Spinal cord (tissue), 10 donors: Measurements from ENCODE around the gene FUT2. TPM values are rescaled to one million over a fixed set of nuclear protein-coding genes. Genes with fewer than 3 reads are reported as not detected.
"Not testable (repeated sequence)": the region's sequence is repeated elsewhere in the genome, so short reads cannot be mapped to it uniquely, and the experiment has no call there.

Experiments
- DNase-seq, 6 donors: peaks; one replicate each; pipeline versions ENCODE4 v3.0.0 to v3.0.0-alpha.2; 2013 to 2015; ENCODE audit warnings: low spot score in 6 of 6, low read depth in 4 of 6
- H3K27ac ChIP-seq: one replicate; pipeline ENCODE4 v1.5.1; 2013; ENCODE audit warnings: low read depth, low read length, control low read depth
- H3K27me3 ChIP-seq: one replicate; pipeline ENCODE4 v1.6.1; 2013; ENCODE audit warnings: low read length; ENCODE audit not compliant: control insufficient read depth, insufficient read depth
- H3K36me3 ChIP-seq: one replicate; pipeline ENCODE4 v1.6.1; 2013; ENCODE audit warnings: low read length; ENCODE audit not compliant: control insufficient read depth, insufficient read depth
- H3K4me1 ChIP-seq: one replicate; pipeline ENCODE4 v1.6.1; 2013; ENCODE audit warnings: low read length; ENCODE audit not compliant: control insufficient read depth, insufficient read depth
- H3K4me3 ChIP-seq: one replicate; pipeline ENCODE4 v1.5.1; 2013; ENCODE audit warnings: low read depth, low read length, control low read depth
- H3K9me3 ChIP-seq: one replicate; pipeline ENCODE4 v1.6.1; 2013; ENCODE audit warnings: low read length; ENCODE audit not compliant: control insufficient read depth, insufficient read depth
- WGBS: methylation state at CpG from one replicate; pipeline ENCODE4 v1.1.5; 2013; ENCODE audit warnings: missing lambda C conversion rate; ENCODE audit not compliant: insufficient coverage; 5-methylcytosine and 5-hydroxymethylcytosine counted together
- polyA plus RNA-seq, 2 donors: library from polyadenylated mRNA; unstranded; fragments of 120-200 nt; gene quantifications; one replicate each; pipeline ENCODE4 v1.2.1, GENCODE V29; 2013; ENCODE audit not compliant: insufficient read length in 2 of 2
- total RNA-seq, 2 donors: library from RNA; depleted of rRNA in 1 of 2; stranded (reverse); fragments of 120-200 nt in 1 of 2; fragments of >200 nt in 1 of 2; gene quantifications; one replicate each; pipeline versions ENCODE4 v1.2.3 to v1.2.4, GENCODE V29; 2013 to 2014
- donor health status: healthy.

FUT2 gene
- total and polyA plus RNA-seq, 4 donors: 2.1 to 6.7 TPM; not detected in 2

GRCh38 chr19:48676887-48677286 is 18.9 kb upstream of the FUT2 start:
- Histone ChIP-seq H3K4me1 (peaks cover 32% of the 10 kb centered on the region), H3K27ac (no peak overlapping the region), H3K27me3 (peaks cover 5% of the 10 kb centered on the region), H3K9me3 (no peaks in the 10 kb centered on the region), H3K4me3 (no peak overlapping the region), H3K36me3 (peaks cover 7% of the 10 kb centered on the region)
- WGBS: 94% methylated on average over 13 of the region's 13 CpGs
- no peak for DNase-seq

DNA sequence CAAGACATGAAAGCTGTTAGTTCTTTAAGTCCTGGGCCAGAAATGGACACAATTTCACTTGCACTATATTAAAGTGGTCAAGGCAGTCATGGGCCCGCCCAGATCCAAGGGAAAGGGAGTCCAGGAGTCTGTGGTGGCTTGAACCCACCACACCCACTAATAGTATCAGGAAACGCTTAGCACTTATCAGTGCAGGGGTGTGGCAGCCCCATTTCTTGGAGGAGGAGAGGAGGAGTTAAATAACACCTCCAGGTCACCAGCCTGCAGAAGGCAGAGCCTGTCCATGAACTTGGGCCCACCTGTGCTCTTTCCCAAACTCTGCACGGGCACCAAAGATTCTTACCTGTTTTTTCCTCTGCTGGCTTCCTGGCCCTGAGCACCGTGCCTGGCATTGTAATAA is 17.6 kb upstream of the FUT2 start:
- H3K4me1 ChIP-seq: peaks cover 27% of the 10 kb centered on the region
- WGBS: no CpG with 5 or more reads among the region's 4 CpGs
- no peak for DNase-seq
- H3K27me3 ChIP-seq: peaks cover 5% of the 10 kb centered on the region
- H3K36me3 ChIP-seq: peaks cover 7% of the 10 kb centered on the region
- no peak overlapping the region for H3K4me3 ChIP-seq
- no peaks in the 10 kb centered on the region for H3K9me3 ChIP-seq
- no peak overlapping the region for H3K27ac ChIP-seq

DNA sequence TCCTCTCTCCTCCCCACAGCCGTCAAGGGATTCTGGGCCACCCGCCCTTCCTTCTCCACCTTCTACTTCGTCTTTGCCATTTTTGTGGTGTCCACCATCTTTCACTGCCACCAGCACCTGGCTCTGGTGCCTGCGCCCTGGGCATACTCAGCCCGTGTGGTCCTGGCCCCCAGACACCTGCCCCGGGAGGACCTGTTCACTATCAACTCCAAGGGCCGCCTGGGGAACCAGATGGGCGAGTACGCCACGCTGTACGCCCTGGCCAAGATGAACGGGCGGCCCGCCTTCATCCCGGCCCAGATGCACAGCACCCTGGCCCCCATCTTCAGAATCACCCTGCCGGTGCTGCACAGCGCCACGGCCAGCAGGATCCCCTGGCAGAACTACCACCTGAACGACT is 15.8 kb upstream of the FUT2 start:
- H3K9me3 ChIP-seq, H3K27me3 ChIP-seq, H3K36me3 ChIP-seq, H3K27ac ChIP-seq, H3K4me3 ChIP-seq, DNase-seq: not testable (repeated sequence)
- 92% methylated on average over 6 of the region's 19 CpGs for WGBS
- peaks cover 27% of the 10 kb centered on the region for H3K4me1 ChIP-seq

GRCh38 chr19:48680436-48681126 is 15.2 kb upstream of the FUT2 start:
- Histone ChIP-seq H3K4me3 (no peak overlapping the region), H3K4me1 (peaks cover 26% of the 10 kb centered on the region), H3K36me3 (peaks cover 7% of the 10 kb centered on the region), H3K27ac (no peak overlapping the region), H3K27me3 (no peaks in the 10 kb centered on the region), H3K9me3 (no peaks in the 10 kb centered on the region)
- no peak for DNase-seq
- 94% methylated on average over 45 of the region's 45 CpGs for WGBS

DNA sequence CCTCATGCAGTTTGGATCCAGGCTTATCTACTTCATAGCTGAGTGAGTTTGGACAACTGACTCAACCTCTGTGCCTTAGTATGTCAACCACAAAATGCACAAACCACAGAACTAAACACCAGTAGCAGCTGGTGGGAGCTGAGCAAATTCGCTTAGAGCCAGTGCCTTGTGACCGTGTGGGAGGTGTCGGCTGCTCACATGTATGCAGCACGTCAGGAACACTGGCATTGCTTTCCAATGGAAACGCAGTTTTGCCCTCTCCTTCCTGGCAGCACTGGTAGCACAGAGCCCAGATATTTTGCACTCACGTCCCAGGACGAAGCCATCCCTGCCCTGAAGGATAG is 14.7 kb upstream of the FUT2 start:
- no peak overlapping the region for H3K27ac ChIP-seq

GRCh38 chr19:48683349-48683748 is 12.4 kb upstream of the FUT2 start:
- 13% methylated on average over 11 of the region's 11 CpGs for WGBS
- Histone ChIP-seq H3K27ac (peak overlapping the region; percentile 58), H3K9me3 (no peaks in the 10 kb centered on the region), H3K36me3 (peaks cover 7% of the 10 kb centered on the region), H3K4me3 (peak overlapping the region; percentile 3), H3K27me3 (no peaks in the 10 kb centered on the region), H3K4me1 (peaks cover 25% of the 10 kb centered on the region)
- peak; percentile 63 to 94 (median 74) for DNase-seq

More for the DNA sequence above, 14.7 kb upstream of the FUT2 start:
- Histone ChIP-seq H3K27me3 (no peaks in the 10 kb centered on the region), H3K9me3 (no peaks in the 10 kb centered on the region), H3K4me1 (peaks cover 25% of the 10 kb centered on the region), H3K4me3 (no peak overlapping the region), H3K36me3 (peaks cover 7% of the 10 kb centered on the region)
- no peak for DNase-seq
- 87% methylated on average over 7 of the region's 7 CpGs for WGBS

GRCh38 chr19:48685583-48685982 is 10.2 kb upstream of the FUT2 start:
- H3K9me3 ChIP-seq: no peaks in the 10 kb centered on the region
- DNase-seq: no peak
- H3K4me1 ChIP-seq: peaks cover 25% of the 10 kb centered on the region
- H3K27me3 ChIP-seq: no peaks in the 10 kb centered on the region
- no peak overlapping the region for H3K4me3 ChIP-seq
- WGBS: 88% methylated on average over 4 of the region's 9 CpGs
- peaks cover 3% of the 10 kb centered on the region for H3K36me3 ChIP-seq
- H3K27ac ChIP-seq: peak overlapping the region; percentile 33

DNA sequence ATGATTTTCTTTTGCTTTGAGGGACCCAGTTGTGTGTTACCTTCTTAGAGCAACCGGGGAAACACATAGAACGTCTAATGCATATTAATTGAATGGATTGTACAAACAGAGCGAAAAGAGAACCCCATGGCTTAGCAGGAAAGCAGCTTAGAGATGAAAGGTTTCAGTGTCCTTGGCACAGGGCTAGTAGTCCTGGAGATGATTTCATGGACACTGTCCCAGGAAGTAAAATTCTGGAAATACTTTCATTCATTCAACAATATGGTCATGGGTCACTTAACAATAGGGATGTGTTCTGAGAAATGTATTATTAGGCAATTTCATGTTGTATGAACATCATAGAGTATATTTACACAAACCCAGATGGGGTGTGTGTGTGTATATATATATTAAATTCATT is 9.7 kb upstream of the FUT2 start:
- 40% methylated on average over 2 of the region's 3 CpGs for WGBS
- H3K9me3 ChIP-seq: no peaks in the 10 kb centered on the region
- H3K27ac ChIP-seq: peak overlapping the region; percentile 33

GRCh38 chr19:48686637-48687036 is 9.1 kb upstream of the FUT2 start:
- H3K4me3 ChIP-seq, H3K36me3 ChIP-seq, DNase-seq, H3K9me3 ChIP-seq, H3K27ac ChIP-seq, H3K27me3 ChIP-seq: not testable (repeated sequence)
- 93% methylated on average over 6 of the region's 7 CpGs for WGBS
- H3K4me1 ChIP-seq: peaks cover 25% of the 10 kb centered on the region

More for the DNA sequence above, 9.7 kb upstream of the FUT2 start:
- Histone ChIP-seq H3K36me3 (no peaks in the 10 kb centered on the region), H3K4me1 (peaks cover 25% of the 10 kb centered on the region), H3K4me3 (no peak overlapping the region), H3K27me3 (no peaks in the 10 kb centered on the region)
- DNase-seq: peak in 2 of 6 donors; percentile 44 to 57

DNA sequence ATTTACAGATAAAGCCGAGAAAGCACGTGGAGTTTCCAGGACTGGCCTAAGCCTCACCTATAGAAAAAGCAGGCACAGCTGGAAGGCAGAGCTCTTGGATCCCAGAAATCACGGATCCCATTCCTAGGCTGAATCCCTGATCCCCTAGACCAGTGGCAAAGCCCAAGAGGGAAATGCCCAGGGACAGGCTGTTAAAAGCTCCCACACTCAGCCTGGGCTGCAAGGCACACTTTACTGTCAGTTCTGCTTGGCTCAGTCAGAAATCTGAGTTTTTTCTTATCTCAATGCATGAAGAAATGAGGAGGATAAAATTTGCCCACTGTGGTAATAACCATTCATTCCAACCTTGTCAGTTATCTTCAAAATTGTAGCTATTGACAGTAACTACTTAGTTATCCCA is 8.0 kb upstream of the FUT2 start:
- Histone ChIP-seq H3K9me3 (no peaks in the 10 kb centered on the region), H3K4me1 (peaks cover 25% of the 10 kb centered on the region), H3K27me3 (no peaks in the 10 kb centered on the region), H3K4me3 (no peak overlapping the region), H3K27ac (no peak overlapping the region), H3K36me3 (no peaks in the 10 kb centered on the region)
- 88% methylated on average over 3 of the region's 3 CpGs for WGBS
- DNase-seq: no peak
